Osteoblast (primary cell): ENCODE results near the gene AQP2. TPM values are rescaled to one million over a fixed set of nuclear protein-coding genes. Genes with fewer than 3 reads are reported as not detected.

Source experiments
- DNase-seq: peaks from one replicate; pipeline ENCODE4 v3.0.0; 2011; ENCODE audit warnings: low spot score, mixed read lengths; ENCODE audit not compliant: insufficient read length; ENCODE audit errors: missing footprints
- H2AFZ ChIP-seq: 2 replicates; pipeline ENCODE4 v1.6.0; 2011; ENCODE audit warnings: mild to moderate bottlenecking, low read length
- H3K27ac ChIP-seq: 2 replicates; pipeline ENCODE4 v1.5.1; 2011; ENCODE audit warnings: mild to moderate bottlenecking, low read depth, low read length, moderate library complexity
- H3K27me3 ChIP-seq: 2 replicates; pipeline ENCODE4 v1.6.0; 2012; ENCODE audit warnings: mild to moderate bottlenecking, control low read depth, inconsistent platforms, low read length, moderate library complexity; ENCODE audit not compliant: insufficient read depth
- H3K36me3 ChIP-seq: 2 replicates; pipeline ENCODE4 v1.5.1; 2011; ENCODE audit warnings: mild to moderate bottlenecking, low read length, control low read depth, moderate library complexity; ENCODE audit not compliant: insufficient read depth
- H3K4me1 ChIP-seq: 2 replicates; pipeline ENCODE4 v1.5.1; 2011; ENCODE audit warnings: mild to moderate bottlenecking, low read length, control low read depth, moderate library complexity; ENCODE audit not compliant: insufficient read depth
- H3K4me2 ChIP-seq: 2 replicates; pipeline ENCODE4 v1.6.0; 2011; ENCODE audit warnings: mild to moderate bottlenecking, low read length; ENCODE audit not compliant: insufficient read depth
- H3K4me3 ChIP-seq: fragments of 200-600 bp; sonication (generic); 3 replicates; pipeline ENCODE4 v1.5.1; 2012; ENCODE audit warnings: mild to moderate bottlenecking, low read length, inconsistent platforms; ENCODE audit not compliant: insufficient read depth
- H3K79me2 ChIP-seq: 2 replicates; pipeline ENCODE4 v1.6.0; 2012; ENCODE audit warnings: mild to moderate bottlenecking, low read length, control low read depth, inconsistent platforms; ENCODE audit not compliant: insufficient read depth
- H3K9me3 ChIP-seq: 2 replicates; pipeline ENCODE4 v1.5.1; 2011; ENCODE audit warnings: low read depth, low read length, control low read depth
- H4K20me1 ChIP-seq: 2 replicates; pipeline ENCODE4 v1.6.0; 2012; ENCODE audit warnings: mild to moderate bottlenecking, low read length, control low read depth; ENCODE audit not compliant: insufficient read depth
- CTCF ChIP-seq: IDR thresholded peaks from 2 replicates; pipeline ENCODE4 v1.5.1; 2011; ENCODE audit warnings: mild to moderate bottlenecking, low read depth, low read length, moderate library complexity; ENCODE audit errors: extremely low read depth
- total RNA-seq: library from RNA; depleted of rRNA; stranded (reverse); fragments of >200 nt; gene quantifications from 2 replicates; pipeline ENCODE4 v1.2.3, GENCODE V29; 2012

Gene AQP2
- total RNA-seq, 1 donor, result not detected

GRCh38 chr12:49939707-49940106, 10.8 kb upstream of the AQP2 start:
- Histone ChIP-seq H4K20me1 (no peaks in the 10 kb centered on the region), H3K9me3 (no peaks in the 10 kb centered on the region), H3K4me3 (no peak overlapping the region), H3K4me2 (no peak overlapping the region), H2AFZ (no peak overlapping the region), H3K4me1 (no peaks in the 10 kb centered on the region), H3K27ac (no peak overlapping the region), H3K79me2 (no peaks in the 10 kb centered on the region), H3K27me3 (no peaks in the 10 kb centered on the region), H3K36me3 (no peaks in the 10 kb centered on the region)
- no peak for TF ChIP-seq CTCF
- DNase-seq, result peak; percentile 15

DNA sequence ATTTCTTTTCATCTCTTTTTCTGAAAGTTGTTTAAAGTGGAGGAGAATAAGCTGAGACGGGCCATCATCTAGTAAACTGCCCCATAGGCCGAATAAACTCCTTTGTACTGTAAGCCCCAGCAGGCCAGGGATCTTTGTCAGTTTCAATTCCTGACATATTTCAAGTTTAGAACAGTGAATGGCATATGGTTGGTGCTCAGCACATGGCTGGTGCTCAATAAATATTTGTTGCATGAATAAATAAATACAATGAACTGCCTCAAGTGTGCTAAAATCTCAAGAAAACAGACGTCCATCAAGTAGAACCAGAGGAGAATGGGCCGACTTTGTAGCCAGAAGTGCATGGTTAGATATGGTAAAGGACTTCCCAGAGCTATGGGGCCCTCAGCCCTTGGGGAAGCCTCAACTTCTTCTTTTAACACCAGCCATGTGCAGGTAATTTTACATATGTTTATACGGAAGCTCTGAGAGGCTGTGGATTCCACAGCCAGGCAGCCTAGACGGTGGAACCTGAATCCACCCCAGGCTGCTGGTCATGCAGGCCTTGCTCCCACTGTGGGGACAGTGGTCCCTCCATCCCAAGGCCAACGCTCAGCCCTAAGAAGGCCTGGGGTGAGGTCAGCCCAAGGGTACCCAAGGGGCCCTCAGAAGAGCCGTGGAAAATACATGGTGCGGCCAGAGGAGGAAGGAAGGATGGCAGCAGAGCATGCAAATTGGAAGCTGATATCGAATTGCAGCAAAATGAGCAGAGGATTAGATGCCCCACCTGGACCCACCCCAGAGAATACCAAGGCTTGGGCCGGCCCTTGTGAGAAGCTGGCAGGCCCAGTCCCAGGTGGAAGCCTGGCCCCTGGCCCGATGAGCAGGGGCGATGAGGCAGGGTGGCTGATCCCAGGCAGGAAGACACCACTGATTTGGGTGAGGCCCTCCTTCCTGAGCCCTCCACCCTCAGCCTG, 8.7 kb upstream of the AQP2 start:
- Histone ChIP-seq H3K36me3 (no peaks in the 10 kb centered on the region), H3K27ac (no peak overlapping the region), H3K4me1 (peaks cover 5% of the 10 kb centered on the region), H3K79me2 (no peaks in the 10 kb centered on the region), H3K9me3 (no peaks in the 10 kb centered on the region), H3K4me3 (no peak overlapping the region), H4K20me1 (no peaks in the 10 kb centered on the region), H3K27me3 (no peaks in the 10 kb centered on the region), H2AFZ (no peak overlapping the region), H3K4me2 (no peak overlapping the region)
- no peak for DNase-seq
- TF ChIP-seq CTCF, result no peak

DNA sequence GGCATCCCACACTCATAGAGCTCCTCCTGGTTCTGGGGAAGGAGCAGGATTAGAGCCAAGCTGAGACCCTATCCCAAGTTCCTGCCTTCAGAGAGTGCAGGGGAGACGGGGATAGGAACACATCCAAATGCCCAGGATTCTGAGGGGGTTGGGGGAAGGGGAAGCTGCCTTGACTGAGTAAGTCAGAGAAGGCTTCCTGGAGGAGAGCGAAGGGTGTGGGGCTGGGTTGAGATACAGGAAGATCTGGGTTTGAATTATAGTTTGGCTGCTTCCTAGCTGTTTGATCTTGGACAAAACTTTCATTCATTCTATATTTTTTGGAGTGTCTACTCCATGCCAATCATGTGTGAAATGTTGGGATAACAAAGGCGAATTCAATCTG, 8.0 kb upstream of the AQP2 start:
- no peak overlapping the region for H3K4me3 ChIP-seq
- no peaks in the 10 kb centered on the region for H3K79me2 ChIP-seq
- no peaks in the 10 kb centered on the region for H3K9me3 ChIP-seq
- no peak for DNase-seq
- no peak overlapping the region for H3K4me2 ChIP-seq
- H3K4me1 ChIP-seq, result peaks cover 5% of the 10 kb centered on the region
- TF ChIP-seq CTCF, result no peak
- H3K36me3 ChIP-seq, result no peaks in the 10 kb centered on the region
- no peaks in the 10 kb centered on the region for H3K27me3 ChIP-seq
- H4K20me1 ChIP-seq, result no peaks in the 10 kb centered on the region
- H2AFZ ChIP-seq, result no peak overlapping the region
- no peak overlapping the region for H3K27ac ChIP-seq

DNA sequence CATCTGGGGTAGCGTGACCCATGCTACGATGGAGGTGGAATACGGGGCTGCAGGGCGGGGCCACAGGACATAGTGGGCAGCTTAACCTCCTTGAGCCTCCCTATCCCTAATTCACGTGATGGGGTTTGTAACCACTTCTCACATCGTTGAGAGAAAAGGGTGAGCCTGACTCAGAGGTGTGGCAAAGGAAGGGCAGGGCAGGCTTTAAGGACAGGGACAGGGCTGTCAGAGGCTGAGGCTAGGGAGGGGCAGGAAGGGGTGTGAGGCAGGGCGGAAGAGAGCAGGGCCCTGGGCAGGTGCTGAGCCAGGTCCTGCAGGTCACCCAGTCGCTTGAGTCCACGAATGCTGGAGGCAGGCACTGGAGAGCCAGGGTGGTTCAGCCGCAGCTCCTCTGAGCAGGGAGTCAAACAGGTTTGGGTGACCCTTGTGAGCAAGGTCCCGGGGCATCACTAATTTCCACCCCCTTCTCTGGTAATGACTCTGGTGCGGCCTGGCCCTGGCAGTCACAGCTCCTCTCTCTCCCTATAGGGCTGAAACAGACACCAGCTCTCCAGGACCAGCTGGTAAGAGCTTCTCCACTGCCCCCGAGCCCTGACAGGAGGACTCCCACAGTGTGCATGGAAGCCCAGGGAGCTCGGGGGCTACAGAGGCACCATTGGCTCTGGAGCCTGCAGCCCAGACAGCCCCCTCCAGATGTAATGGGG, 7.5 kb upstream of the AQP2 start:
- DNase-seq, result peak; percentile 30
- H2AFZ ChIP-seq, result no peak overlapping the region

More for the DNA sequence above, 7.5 kb upstream of the AQP2 start:
- Histone ChIP-seq H3K27me3 (no peaks in the 10 kb centered on the region), H3K36me3 (no peaks in the 10 kb centered on the region), H3K9me3 (no peaks in the 10 kb centered on the region), H4K20me1 (no peaks in the 10 kb centered on the region), H3K4me1 (peaks cover 5% of the 10 kb centered on the region), H3K27ac (no peak overlapping the region), H3K4me3 (no peak overlapping the region), H3K4me2 (no peak overlapping the region), H3K79me2 (no peaks in the 10 kb centered on the region)
- TF ChIP-seq CTCF, result no peak
